Gastroesophageal sphincter (tissue), 4 donors: ENCODE data around the gene SHCBP1L. TPM values are rescaled to one million over a fixed set of nuclear protein-coding genes. Genes with fewer than 3 reads are reported as not detected.

ENCODE experiments used
- ATAC-seq: fragments of 150-250 bp; one replicate; pipeline ENCODE4 v1.9.1; 2016; ENCODE audit warnings: mild to moderate bottlenecking, moderate library complexity
- H3K27ac ChIP-seq, 4 donors: fragments of 200-600 bp; sonication (generic) in 3 of 4; 1 replicate in 3 of 4; 2 replicates in 1 of 4; pipeline ENCODE4 v1.5.1; 2016 to 2019
- H3K27me3 ChIP-seq: fragments of 200-600 bp; sonication (generic); one replicate; pipeline ENCODE4 v1.5.1; 2019
- H3K36me3 ChIP-seq, 2 donors: fragments of 200-600 bp; sonication (generic); one replicate each; pipeline ENCODE4 v1.5.1; 2019; ENCODE audit warnings: control low read depth in 1 of 2
- H3K4me1 ChIP-seq, 3 donors: fragments of 200-600 bp; sonication (generic); 1 replicate in 2 of 3; 2 replicates in 1 of 3; pipeline ENCODE4 v1.5.1; 2016 to 2019; ENCODE audit warnings: control low read depth in 2 of 3
- H3K4me3 ChIP-seq, 2 donors: fragments of 200-600 bp; sonication (generic); one replicate each; pipeline ENCODE4 v1.5.1; 2019; ENCODE audit warnings: mild to moderate bottlenecking in 1 of 2, moderate library complexity in 1 of 2
- H3K9me3 ChIP-seq, 3 donors: fragments of 200-600 bp; sonication (generic); one replicate each; pipeline ENCODE4 v1.5.1; 2017 to 2019; ENCODE audit warnings: control low read depth in 2 of 3
- CTCF ChIP-seq, 4 experiments: fragments of 200-600 bp in 2 of 4; fragments of 450-650 bp in 2 of 4; sonication (generic) in 1 of 4; IDR thresholded peaks; one replicate each; pipeline ENCODE4 v1.5.1; 2017 to 2019; ENCODE audit warnings: antibody characterized with exemption in 4 of 4, mild to moderate bottlenecking in 2 of 4, moderate library complexity in 2 of 4
- EP300 ChIP-seq: sonication (generic); formaldehyde crosslinking; IDR thresholded peaks from one replicate; pipeline ENCODE4 v1.6.1; 2017; ENCODE audit warnings: antibody characterized with exemption, mild to moderate bottlenecking
- POLR2A ChIP-seq, 2 donors: fragments of 450-650 bp; IDR thresholded peaks; one replicate each; pipeline ENCODE4 v1.6.1; 2017; ENCODE audit warnings: antibody characterized with exemption in 2 of 2, mild to moderate bottlenecking in 2 of 2, moderate library complexity in 1 of 2
- POLR2AphosphoS5 ChIP-seq: sonication (generic); formaldehyde crosslinking; IDR thresholded peaks from one replicate; pipeline ENCODE4 v1.6.1; 2017; ENCODE audit warnings: antibody characterized with exemption
- WGBS, 2 donors: methylation state at CpG; one replicate each; pipeline ENCODE4 v1.1.5; 2018; ENCODE audit warnings: low coverage in 1 of 2; 5-methylcytosine and 5-hydroxymethylcytosine counted together
- total RNA-seq, 4 donors: library from RNA; depleted of rRNA; stranded (reverse); fragments of >200 nt; gene quantifications; one replicate each; pipeline ENCODE4 v1.1.0, GENCODE V29; 2016

Gene SHCBP1L
- total RNA-seq, 4 donors from 2014 or later = not detected

- no peak for ATAC-seq
- WGBS, 2 donors = 93 to 100% methylated on average over 3 to 7 of the region's 7 CpGs
- Histone ChIP-seq H3K36me3 (no peaks in the 10 kb centered on the region), H3K9me3 (no peaks in the 10 kb centered on the region), H3K4me1 (no peaks in the 10 kb centered on the region), H3K27me3 (no peaks in the 10 kb centered on the region), H3K27ac (no peak overlapping the region), H3K4me3 (no peak overlapping the region)
- no peak for TF ChIP-seq CTCF (IDR thresholded peaks at IDR 0.05)
- no peak for TF ChIP-seq POLR2A (IDR thresholded peaks at IDR 0.05)
- no peak for TF ChIP-seq POLR2AphosphoS5
- no peak for TF ChIP-seq EP300
Measured at GRCh38 chr1:182984138-182984537, 31.2 kb upstream of the SHCBP1L start.

GRCh38 chr1:182978151-182978853, 25.3 kb upstream of the SHCBP1L start:
- Histone ChIP-seq H3K36me3 (no peaks in the 10 kb centered on the region), H3K4me3 (no peak overlapping the region), H3K9me3 (no peaks in the 10 kb centered on the region), H3K4me1 (no peaks in the 10 kb centered on the region), H3K27me3 (no peaks in the 10 kb centered on the region), H3K27ac (no peak overlapping the region)
- no peak for TF ChIP-seq EP300
- 71 to 89% methylated on average over 4 to 5 of the region's 6 CpGs for WGBS, 2 donors
- no peak for ATAC-seq

- H3K27me3 ChIP-seq = no peaks in the 10 kb centered on the region
- 57 to 66% methylated on average over 2 of the region's 2 CpGs for WGBS, 2 donors
- no peak for ATAC-seq
- no peak overlapping the region for H3K27ac ChIP-seq
- no peaks in the 10 kb centered on the region for H3K4me1 ChIP-seq
- no peak for TF ChIP-seq POLR2AphosphoS5
- TF ChIP-seq POLR2A (IDR thresholded peaks at IDR 0.05) = no peak
- no peak for TF ChIP-seq EP300
- TF ChIP-seq CTCF (IDR thresholded peaks at IDR 0.05) = no peak
- no peak overlapping the region for H3K4me3 ChIP-seq
- no peaks in the 10 kb centered on the region for H3K36me3 ChIP-seq
- no peaks in the 10 kb centered on the region for H3K9me3 ChIP-seq
Measured at GRCh38 chr1:182977480-182977879, 24.5 kb upstream of the SHCBP1L start.

GRCh38 chr1:182974506-182975191, 21.7 kb upstream of the SHCBP1L start:
- Histone ChIP-seq H3K36me3 (no peaks in the 10 kb centered on the region), H3K27ac (no peak overlapping the region), H3K27me3 (no peaks in the 10 kb centered on the region), H3K4me1 (no peaks in the 10 kb centered on the region), H3K9me3 (no peaks in the 10 kb centered on the region), H3K4me3 (no peak overlapping the region)
- TF ChIP-seq CTCF (IDR thresholded peaks at IDR 0.05) (no peak), POLR2AphosphoS5 (no peak), POLR2A (IDR thresholded peaks at IDR 0.05) (no peak), EP300 (no peak)
- ATAC-seq = no peak
- WGBS, 2 donors = 77 to 86% methylated on average over 2 of the region's 2 CpGs

- Histone ChIP-seq H3K36me3 (no peaks in the 10 kb centered on the region), H3K27ac (no peak overlapping the region), H3K27me3 (no peaks in the 10 kb centered on the region), H3K9me3 (no peaks in the 10 kb centered on the region), H3K4me3 (no peak overlapping the region), H3K4me1 (no peaks in the 10 kb centered on the region)
- ATAC-seq = no peak
- 74 to 87% methylated on average over 6 of the region's 6 CpGs for WGBS, 2 donors
- TF ChIP-seq POLR2AphosphoS5 = no peak
Measured at GRCh38 chr1:182972829-182973228, 19.9 kb upstream of the SHCBP1L start.

GRCh38 chr1:182972231-182972630, 19.3 kb upstream of the SHCBP1L start:
- H3K36me3 ChIP-seq = no peaks in the 10 kb centered on the region
- WGBS, 2 donors = 84 to 92% methylated on average over 2 of the region's 2 CpGs
- ATAC-seq = no peak
- no peak for TF ChIP-seq CTCF (IDR thresholded peaks at IDR 0.05)
- no peak overlapping the region for H3K4me3 ChIP-seq
- no peaks in the 10 kb centered on the region for H3K4me1 ChIP-seq
- no peaks in the 10 kb centered on the region for H3K9me3 ChIP-seq
- no peaks in the 10 kb centered on the region for H3K27me3 ChIP-seq
- H3K27ac ChIP-seq = no peak overlapping the region
